Skin of body (tissue), 2 donors: ENCODE measurements around the gene PTPN12. TPM values are rescaled to one million over a fixed set of nuclear protein-coding genes. Genes with fewer than 3 reads are reported as not detected.
"Not testable (repeated sequence)": the region's sequence is repeated elsewhere in the genome, so short reads cannot be mapped to it uniquely, and the experiment has no call there.

Experiments used
- DNase-seq: peaks from one replicate; lab custom pipeline; 2025; lab: John Stamatoyannopoulos, UW
- total RNA-seq: library from RNA; depleted of rRNA; stranded (reverse); fragments of >200 nt; gene quantifications from one replicate; pipeline ENCODE4 v1.2.3, GENCODE V29; 2014

PTPN12 gene
- total RNA-seq, 1 donor from 2014 or later, result 143 TPM

- peak; percentile 82 for DNase-seq
Measured at GRCh38 chr7:77538281-77539212, 1.5 kb downstream of the PTPN12 start.

GRCh38 chr7:77540402-77540822 is 3.3 kb downstream of the PTPN12 start:
- DNase-seq, result no peak

DNA sequence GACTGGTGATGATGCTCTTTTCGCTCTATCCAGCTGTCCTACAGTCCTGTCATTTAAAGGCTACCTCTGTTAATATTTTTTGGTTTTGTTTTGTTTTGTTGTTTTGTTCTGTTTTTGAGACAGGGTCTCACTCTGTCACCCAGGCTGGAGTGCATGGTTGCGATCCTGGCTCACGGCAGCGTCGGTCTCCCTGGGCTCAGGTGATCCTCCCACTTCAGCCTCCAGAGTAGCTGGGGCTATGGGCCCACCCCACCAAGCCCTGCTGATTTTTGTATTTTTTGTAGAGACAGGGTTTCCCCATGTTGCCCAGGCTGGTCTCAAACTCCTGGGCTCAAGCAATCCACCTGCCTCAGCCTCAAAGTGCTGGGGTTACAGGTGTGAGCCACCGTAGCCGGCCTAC is 3.9 kb downstream of the PTPN12 start:
- DNase-seq, result not testable (repeated sequence)

DNA sequence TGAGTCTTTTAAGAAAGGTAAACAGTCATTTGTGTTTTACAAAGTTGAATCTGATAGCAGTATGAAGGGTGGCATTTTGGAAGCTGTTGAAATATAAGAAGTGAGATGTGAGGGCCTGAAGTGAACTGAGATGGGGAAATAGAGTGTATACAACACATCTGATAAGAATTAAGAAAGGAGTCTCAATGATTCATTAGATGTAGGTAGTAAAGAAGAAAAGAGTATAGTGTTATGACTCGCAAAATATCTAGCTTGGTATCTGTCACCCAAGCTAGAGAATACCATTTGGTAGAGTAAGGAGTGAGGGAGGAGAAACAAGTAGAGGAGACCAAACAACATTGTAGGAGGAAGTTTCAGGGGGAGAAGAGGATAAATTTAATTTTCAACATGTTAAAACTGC is 5.3 kb downstream of the PTPN12 start:
- no peak for DNase-seq

- no peak for DNase-seq
Measured at GRCh38 chr7:77542895-77543294, 5.8 kb downstream of the PTPN12 start.

DNA sequence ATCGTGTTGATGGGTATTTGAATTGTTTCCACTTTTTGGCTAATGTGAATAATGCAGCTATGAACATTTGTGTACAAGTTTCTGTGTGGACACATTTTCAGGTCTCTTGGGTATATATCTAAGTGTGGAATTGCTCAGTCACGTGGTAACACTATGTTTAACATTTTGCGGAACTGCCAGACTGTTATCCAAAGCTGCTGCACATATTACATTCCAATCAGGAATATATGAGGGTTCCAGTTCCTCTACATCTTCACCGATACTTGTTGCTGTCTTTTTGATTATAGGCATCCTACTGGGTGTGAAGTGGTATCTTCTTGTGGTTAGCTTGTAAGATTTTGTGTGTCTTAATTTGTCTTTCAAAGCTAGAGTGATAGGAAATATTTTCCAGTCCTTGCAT is 6.8 kb downstream of the PTPN12 start:
- DNase-seq, result no peak

DNA sequence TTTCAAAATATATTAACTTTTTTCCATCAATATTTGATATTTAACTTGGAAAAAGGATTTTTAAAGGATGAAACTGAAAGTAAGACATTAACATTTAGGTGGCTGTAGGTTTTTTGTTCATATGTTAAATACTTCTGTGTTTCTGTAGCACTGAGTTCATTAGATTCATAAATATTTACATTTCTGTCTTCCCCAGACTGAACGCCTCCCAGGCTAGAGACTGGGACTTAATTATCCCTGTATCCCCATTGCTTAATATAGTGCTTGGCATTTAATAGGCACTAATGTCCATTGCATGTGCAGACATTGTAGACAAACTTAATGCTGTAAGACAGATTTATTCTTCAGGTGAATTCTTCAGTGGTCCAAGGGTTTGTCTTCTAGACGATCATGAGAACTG is 7.4 kb downstream of the PTPN12 start:
- no peak for DNase-seq

GRCh38 chr7:77548206-77548605 is 11.1 kb downstream of the PTPN12 start:
- no peak for DNase-seq

GRCh38 chr7:77549106-77549870 is 12.2 kb downstream of the PTPN12 start:
- no peak for DNase-seq

- DNase-seq, result peak; percentile 22
Measured at GRCh38 chr7:77550586-77550985, 13.5 kb downstream of the PTPN12 start.

- DNase-seq, result no peak
Measured at GRCh38 chr7:77553123-77553522, 16.0 kb downstream of the PTPN12 start.

DNA sequence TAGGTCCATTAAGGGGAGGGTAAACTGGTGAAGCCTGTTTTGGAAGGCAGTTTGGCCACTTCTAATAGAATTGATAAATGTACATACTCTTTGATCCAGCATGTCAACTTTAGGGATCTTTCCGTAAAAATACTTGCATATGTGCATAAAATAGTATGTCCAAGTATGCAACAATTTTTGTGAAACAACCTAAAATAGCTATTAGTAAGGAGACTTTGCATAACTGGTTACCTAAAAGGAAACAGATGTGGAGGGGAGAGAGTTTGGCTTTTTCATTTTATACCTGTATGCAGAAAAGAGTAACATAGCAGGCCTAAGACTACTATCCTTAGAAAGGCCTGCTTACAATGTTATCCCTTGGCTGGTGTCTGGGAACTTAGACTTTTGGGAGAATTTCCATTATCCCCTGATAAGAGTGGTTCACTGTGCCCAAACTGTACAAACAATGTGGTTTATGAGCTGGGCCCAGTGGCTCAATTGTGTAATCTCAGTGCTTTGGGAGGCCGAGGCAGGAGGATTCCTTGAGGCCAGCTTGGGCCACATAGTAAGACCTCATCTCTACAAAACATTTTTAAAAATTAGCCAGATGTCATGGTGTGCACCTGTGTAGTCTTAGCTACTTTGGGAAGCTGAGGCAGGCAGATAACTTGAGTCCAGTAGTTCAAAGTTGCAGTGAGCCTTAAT is 21.3 kb downstream of the PTPN12 start:
- no peak for DNase-seq

- no peak for DNase-seq
Measured at GRCh38 chr7:77561352-77561751, 24.3 kb downstream of the PTPN12 start.

DNA sequence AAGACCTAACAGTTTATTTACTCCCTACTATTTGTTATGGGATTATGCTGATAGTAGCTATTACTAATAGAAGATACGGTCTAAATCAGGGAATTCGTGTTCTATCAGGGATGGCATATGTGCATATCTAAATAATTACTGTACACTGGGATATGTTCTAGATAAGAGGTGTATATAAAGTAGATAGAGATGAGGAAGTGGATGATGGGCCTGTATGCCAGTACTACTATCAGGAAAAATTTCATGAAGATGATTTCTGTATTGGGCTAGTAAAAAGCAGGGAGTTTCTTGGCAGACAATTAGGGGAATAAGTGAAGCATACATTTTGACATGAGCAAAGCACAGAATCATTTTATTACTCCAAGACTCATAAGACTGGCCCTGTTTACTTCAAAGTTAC is 26.2 kb downstream of the PTPN12 start:
- DNase-seq, result no peak

DNA sequence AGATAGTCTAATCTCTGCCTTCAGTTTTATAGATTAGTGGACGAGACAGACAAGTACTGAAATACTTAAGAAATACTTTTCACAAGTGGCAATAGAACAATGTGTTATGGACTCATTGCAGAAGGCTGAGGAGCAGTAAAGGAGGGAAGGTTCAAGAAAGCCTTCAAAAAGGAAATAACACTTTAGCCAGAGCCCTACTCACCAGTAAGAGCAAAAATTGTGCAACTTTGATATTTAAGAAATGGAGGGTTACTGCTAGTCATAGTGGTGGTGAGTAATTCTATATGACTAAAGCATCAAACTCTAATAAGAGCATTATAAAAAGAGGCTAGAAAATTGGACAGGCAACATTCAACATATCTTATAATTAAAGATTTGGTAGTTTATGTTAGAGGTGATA is 28.8 kb downstream of the PTPN12 start:
- DNase-seq, result no peak

- DNase-seq, result no peak
Measured at GRCh38 chr7:77566421-77566820, 29.3 kb downstream of the PTPN12 start.

GRCh38 chr7:77569514-77570232 is 32.6 kb downstream of the PTPN12 start:
- peak; percentile 22 for DNase-seq

DNA sequence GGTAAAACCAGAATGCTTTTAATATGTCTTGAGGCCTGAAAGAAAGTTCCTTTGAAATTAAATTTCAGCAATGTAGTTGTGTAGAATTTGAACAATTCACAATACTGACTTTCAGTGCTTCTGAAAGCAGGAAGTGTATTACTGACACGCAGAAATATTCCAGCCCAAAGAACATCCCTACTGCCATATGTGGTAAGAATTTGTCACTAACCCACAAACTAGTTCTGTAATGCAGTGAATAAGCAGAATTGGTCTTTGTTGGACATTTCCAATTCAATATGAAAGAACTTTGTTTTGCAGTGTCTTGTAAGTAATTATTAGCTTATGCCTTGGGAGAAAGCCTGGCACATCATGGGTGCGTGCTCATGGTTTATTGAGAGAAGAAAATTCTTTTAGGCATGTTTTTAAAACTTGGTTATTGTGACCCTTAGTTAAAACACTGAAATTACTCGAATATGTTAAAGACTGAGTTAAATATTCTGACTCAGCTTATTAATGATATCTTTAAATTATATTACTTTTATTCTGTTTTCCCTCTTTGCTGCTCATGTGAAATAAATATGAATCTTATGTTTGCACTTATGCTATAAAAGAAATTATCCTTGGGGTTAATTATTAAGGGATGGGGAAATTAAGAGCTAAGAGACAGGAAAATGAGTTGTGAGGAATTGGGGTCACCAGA is 33.4 kb downstream of the PTPN12 start:
- peak; percentile 82 for DNase-seq

- DNase-seq, result no peak
Measured at GRCh38 chr7:77571801-77572200, 34.7 kb downstream of the PTPN12 start.

DNA sequence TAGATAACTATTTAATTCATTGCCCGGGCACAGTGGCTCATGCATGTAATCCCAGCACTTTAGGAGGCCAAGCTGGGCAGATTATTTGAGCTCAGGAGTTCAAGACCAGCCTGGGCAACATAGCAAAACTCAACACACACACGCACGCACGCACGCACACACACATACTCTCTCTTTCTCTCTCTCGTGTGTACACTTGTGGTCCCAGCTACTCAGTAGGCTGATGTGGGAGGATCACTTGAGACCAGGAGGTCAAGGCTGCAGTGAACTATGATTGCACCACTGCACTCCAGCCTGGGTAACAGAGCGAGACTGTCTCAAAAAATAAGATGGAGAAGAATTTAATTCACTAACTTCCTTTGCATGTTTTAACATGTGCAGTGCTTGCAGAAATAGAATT is 38.1 kb downstream of the PTPN12 start:
- no peak for DNase-seq

DNA sequence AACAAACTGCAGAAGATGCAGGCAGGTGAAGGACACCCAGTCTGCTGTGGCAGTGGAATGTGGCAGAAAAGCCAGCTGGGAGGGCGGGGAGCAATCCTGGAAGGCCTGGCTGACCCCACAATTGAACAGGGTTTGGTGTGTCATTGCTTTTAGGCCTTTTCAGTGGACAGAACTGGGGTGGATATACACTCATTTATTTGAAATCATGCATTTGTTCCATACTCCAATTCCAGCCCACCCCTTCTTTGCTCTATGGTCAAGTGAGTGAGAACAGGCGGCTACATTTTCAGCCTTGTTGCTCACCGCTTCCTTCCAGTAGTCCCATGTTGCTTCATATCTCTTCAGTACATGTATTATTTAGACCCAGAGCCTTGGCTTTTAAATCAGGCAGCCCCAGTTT is 39.8 kb downstream of the PTPN12 start:
- DNase-seq, result no peak
